ENCODE results near the gene PCID2. TPM values are rescaled to one million over a fixed set of nuclear protein-coding genes. Genes with fewer than 3 reads are reported as not detected.

PCID2 gene
- polyA plus RNA-seq, 1 of the 3 experiments (the other 2 are of a cell fraction): 69.8 TPM

DNA sequence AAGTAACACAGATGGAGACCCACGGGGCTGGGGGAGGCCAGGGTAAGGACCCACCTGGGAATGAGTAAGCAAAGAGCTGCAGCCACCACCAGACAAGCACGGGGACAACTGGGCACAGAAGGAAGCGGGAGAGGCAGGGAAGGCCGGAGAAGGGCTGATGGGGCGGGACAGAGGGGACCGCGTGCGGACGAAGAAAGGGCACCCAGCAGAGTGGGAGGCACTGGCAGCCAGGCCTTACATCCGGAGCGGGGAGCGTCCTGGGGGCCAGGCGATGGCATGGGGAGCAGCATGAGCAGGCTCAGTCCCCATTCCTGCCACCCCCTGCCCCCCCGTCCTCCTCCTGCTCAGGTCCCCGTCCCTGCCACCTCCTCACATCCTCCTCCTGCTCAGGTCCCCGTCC is 47.0 kb downstream of the PCID2 start:
- WGBS (ENCODE audit: low lambda C conversion rate): 72% methylated on average over 16 of the region's 16 CpGs

DNA sequence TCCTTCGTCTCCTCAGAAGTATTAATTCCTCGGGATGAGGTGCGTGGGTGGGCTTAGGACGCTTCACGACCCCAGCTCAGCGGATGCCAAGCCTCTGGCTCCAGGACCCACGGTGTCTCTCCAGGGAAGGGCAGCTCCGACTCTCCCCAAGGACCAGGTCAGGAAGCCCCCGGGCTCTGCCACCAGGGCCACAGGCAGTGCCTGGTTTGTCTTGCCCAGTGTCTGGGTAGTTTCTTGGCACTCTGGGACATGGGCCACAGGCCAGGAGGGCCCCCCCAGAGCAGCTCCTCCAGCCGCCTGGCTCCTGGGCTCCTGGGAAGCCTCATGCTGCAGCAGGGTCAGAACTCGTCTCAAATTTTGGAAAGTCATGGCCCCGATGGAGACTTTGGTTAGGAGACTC is 47.5 kb downstream of the PCID2 start:
- no peaks in the 10 kb centered on the region; a peak in 1 of 4 replicates for H3K4me1 ChIP-seq (ENCODE audit: control insufficient read depth in 1 of 2, insufficient read depth in 2 of 2, low read depth in 1 of 2, low read length in 1 of 2)
- DNase-seq: no peak
- ChIA-PET CTCF (no interaction called here), POLR2A (no interaction called here)
- H3K4me2 ChIP-seq: no peak overlapping the region
- H3K27me3 ChIP-seq (ENCODE audit: insufficient read depth): no peaks in the 10 kb centered on the region
- no peak overlapping the region for H3K9ac ChIP-seq
- H3K9me2 ChIP-seq: no peaks in the 10 kb centered on the region
- H4K20me1 ChIP-seq (ENCODE audit: insufficient read depth): no peaks in the 10 kb centered on the region
- no peak overlapping the region for H2AFZ ChIP-seq (ENCODE audit: low read depth)
- TF ChIP-seq, protein P1, sequence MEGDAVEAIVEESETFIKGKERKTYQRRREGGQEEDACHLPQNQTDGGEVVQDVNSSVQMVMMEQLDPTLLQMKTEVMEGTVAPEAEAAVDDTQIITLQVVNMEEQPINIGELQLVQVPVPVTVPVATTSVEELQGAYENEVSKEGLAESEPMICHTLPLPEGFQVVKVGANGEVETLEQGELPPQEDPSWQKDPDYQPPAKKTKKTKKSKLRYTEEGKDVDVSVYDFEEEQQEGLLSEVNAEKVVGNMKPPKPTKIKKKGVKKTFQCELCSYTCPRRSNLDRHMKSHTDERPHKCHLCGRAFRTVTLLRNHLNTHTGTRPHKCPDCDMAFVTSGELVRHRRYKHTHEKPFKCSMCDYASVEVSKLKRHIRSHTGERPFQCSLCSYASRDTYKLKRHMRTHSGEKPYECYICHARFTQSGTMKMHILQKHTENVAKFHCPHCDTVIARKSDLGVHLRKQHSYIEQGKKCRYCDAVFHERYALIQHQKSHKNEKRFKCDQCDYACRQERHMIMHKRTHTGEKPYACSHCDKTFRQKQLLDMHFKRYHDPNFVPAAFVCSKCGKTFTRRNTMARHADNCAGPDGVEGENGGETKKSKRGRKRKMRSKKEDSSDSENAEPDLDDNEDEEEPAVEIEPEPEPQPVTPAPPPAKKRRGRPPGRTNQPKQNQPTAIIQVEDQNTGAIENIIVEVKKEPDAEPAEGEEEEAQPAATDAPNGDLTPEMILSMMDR (IDR thresholded peaks at IDR 0.05): no peak
- TF ChIP-seq JUND (IDR thresholded peaks at IDR 0.05): no peak
- TF ChIP-seq RAD21 (IDR thresholded peaks at IDR 0.05; ENCODE audit: low read length): no peak
- TF ChIP-seq, protein P2, sequence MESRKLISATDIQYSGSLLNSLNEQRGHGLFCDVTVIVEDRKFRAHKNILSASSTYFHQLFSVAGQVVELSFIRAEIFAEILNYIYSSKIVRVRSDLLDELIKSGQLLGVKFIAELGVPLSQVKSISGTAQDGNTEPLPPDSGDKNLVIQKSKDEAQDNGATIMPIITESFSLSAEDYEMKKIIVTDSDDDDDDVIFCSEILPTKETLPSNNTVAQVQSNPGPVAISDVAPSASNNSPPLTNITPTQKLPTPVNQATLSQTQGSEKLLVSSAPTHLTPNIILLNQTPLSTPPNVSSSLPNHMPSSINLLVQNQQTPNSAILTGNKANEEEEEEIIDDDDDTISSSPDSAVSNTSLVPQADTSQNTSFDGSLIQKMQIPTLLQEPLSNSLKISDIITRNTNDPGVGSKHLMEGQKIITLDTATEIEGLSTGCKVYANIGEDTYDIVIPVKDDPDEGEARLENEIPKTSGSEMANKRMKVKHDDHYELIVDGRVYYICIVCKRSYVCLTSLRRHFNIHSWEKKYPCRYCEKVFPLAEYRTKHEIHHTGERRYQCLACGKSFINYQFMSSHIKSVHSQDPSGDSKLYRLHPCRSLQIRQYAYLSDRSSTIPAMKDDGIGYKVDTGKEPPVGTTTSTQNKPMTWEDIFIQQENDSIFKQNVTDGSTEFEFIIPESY (IDR thresholded peaks at IDR 0.05; ENCODE audit: borderline replicate concordance, low read depth): no peak
- TF ChIP-seq FOXJ3 (CRISPR knock-in tag; IDR thresholded peaks at IDR 0.05): no peak
- TF ChIP-seq, protein P3, sequence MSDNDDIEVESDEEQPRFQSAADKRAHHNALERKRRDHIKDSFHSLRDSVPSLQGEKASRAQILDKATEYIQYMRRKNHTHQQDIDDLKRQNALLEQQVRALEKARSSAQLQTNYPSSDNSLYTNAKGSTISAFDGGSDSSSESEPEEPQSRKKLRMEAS (IDR thresholded peaks at IDR 0.05; ENCODE audit: low read depth): no peak
- H3K4me3 ChIP-seq (ENCODE audit: low read depth in 2 of 2, low read length in 1 of 2): no peak overlapping the region
- H3K79me2 ChIP-seq (ENCODE audit: insufficient read depth): no peaks in the 10 kb centered on the region
- no peaks in the 10 kb centered on the region for H3K9me3 ChIP-seq
- no peaks in the 10 kb centered on the region for H3F3A ChIP-seq (replicated peaks; ENCODE audit: insufficient read depth)
- H3K27ac ChIP-seq (ENCODE audit: low read depth in 2 of 2, low read length in 1 of 2): no peak overlapping the region
- WGBS (ENCODE audit: low lambda C conversion rate): 87% methylated on average over 10 of the region's 12 CpGs
- H3K36me3 ChIP-seq (replicated peaks in 1 of 2; ENCODE audit: control insufficient read depth in 1 of 2, insufficient read depth in 2 of 2, low read length in 1 of 2): no peaks in the 10 kb centered on the region

More for the DNA sequence above, 47.0 kb downstream of the PCID2 start:
- Histone ChIP-seq H3K36me3 (replicated peaks in 1 of 2; ENCODE audit: control insufficient read depth in 1 of 2, insufficient read depth in 2 of 2, low read length in 1 of 2) (no peaks in the 10 kb centered on the region), H3F3A (replicated peaks; ENCODE audit: insufficient read depth) (no peaks in the 10 kb centered on the region), H3K27me3 (ENCODE audit: insufficient read depth) (no peaks in the 10 kb centered on the region), H3K4me3 (ENCODE audit: low read depth in 2 of 2, low read length in 1 of 2) (no peak overlapping the region), H4K20me1 (ENCODE audit: insufficient read depth) (no peaks in the 10 kb centered on the region), H3K9me3 (no peaks in the 10 kb centered on the region), H3K9me2 (no peaks in the 10 kb centered on the region), H3K9ac (no peak overlapping the region), H2AFZ (ENCODE audit: low read depth) (no peak overlapping the region), H3K4me2 (no peak overlapping the region), H3K27ac (ENCODE audit: low read depth in 2 of 2, low read length in 1 of 2) (no peak overlapping the region), H3K4me1 (ENCODE audit: control insufficient read depth in 1 of 2, insufficient read depth in 2 of 2, low read depth in 1 of 2, low read length in 1 of 2) (no peaks in the 10 kb centered on the region; a peak in 1 of 4 replicates), H3K79me2 (ENCODE audit: insufficient read depth) (no peaks in the 10 kb centered on the region)
- POLR2A ChIA-PET: no interaction called here
- CTCF ChIA-PET: no interaction called here
- TF ChIP-seq SIN3A (IDR thresholded peaks at IDR 0.05; ENCODE audit: borderline replicate concordance, low read depth, low read length): no peak
- no peak for TF ChIP-seq SMC3 (IDR thresholded peaks at IDR 0.05; ENCODE audit: low read depth, low read length)
- no peak for TF ChIP-seq NFIC (IDR thresholded peaks at IDR 0.05; ENCODE audit: borderline replicate concordance)
- TF ChIP-seq JUND (IDR thresholded peaks at IDR 0.05): no peak
- TF ChIP-seq, protein P1 (IDR thresholded peaks at IDR 0.05): no peak
- TF ChIP-seq RAD21 (IDR thresholded peaks at IDR 0.05; ENCODE audit: low read length): no peak
- TF ChIP-seq, protein P4, sequence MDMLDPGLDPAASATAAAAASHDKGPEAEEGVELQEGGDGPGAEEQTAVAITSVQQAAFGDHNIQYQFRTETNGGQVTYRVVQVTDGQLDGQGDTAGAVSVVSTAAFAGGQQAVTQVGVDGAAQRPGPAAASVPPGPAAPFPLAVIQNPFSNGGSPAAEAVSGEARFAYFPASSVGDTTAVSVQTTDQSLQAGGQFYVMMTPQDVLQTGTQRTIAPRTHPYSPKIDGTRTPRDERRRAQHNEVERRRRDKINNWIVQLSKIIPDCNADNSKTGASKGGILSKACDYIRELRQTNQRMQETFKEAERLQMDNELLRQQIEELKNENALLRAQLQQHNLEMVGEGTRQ (IDR thresholded peaks at IDR 0.05; ENCODE audit: borderline replicate concordance, low read depth, low read length): no peak
- no peak for TF ChIP-seq RFX5 (IDR thresholded peaks at IDR 0.05; ENCODE audit: low read length)
- no peak for DNase-seq

Measured in SK-N-SH (cell line).